HEK293 (cell line): Measurements from ENCODE around the gene ELAPOR1.
A peak's percentile ranks its signal among the peaks of the same experiment; 100 is the strongest.

ENCODE experiments used
- CTCF ChIA-PET: fragments of 350-600 bp; formaldehyde crosslinking; extraction: SDS; loops from one replicate; lab custom pipeline; 2021; ENCODE audit warnings: antibody characterized with exemption; lab: Yijun Ruan, JAX
- POLR2A ChIA-PET: fragments of 300-600 bp; formaldehyde crosslinking; extraction: SDS; loops from one replicate; lab custom pipeline; 2020; ENCODE audit warnings: antibody characterized with exemption, inconsistent platforms; lab: Yijun Ruan, JAX
- H3K27ac ChIP-seq: fragments of 200-500 bp; sonication (Bioruptor generic); 2 replicates; pipeline ENCODE4 v1.5.1; 2014; ENCODE audit warnings: low read depth, low read length, control low read depth, inconsistent platforms; ENCODE audit errors: extremely low read depth
- H3K36me3 ChIP-seq, 2 experiments: fragments of 200-500 bp in 1 of 2; sonication (Bioruptor generic) in 1 of 2; 1 replicate in 1 of 2; 2 replicates in 1 of 2; pipeline ENCODE4 v1.5.1; 2014 to 2017; ENCODE audit warnings: inconsistent platforms in 2 of 2, low read length in 2 of 2; ENCODE audit not compliant: control insufficient read depth in 2 of 2, insufficient read depth in 1 of 2
- H3K4me1 ChIP-seq: fragments of 200-500 bp; sonication (Bioruptor generic); 2 replicates; pipeline ENCODE4 v1.5.1; 2014; ENCODE audit warnings: mild to moderate bottlenecking, low read length, inconsistent platforms; ENCODE audit not compliant: control insufficient read depth, insufficient read depth
- H3K4me3 ChIP-seq: 2 replicates; pipeline ENCODE4 v1.5.1; 2011; ENCODE audit warnings: low read depth, mild to moderate bottlenecking, control low read depth, low read length, moderate library complexity
- H3K9me3 ChIP-seq: fragments of 200-500 bp; sonication (Bioruptor generic); 2 replicates; pipeline ENCODE4 v1.5.1; 2014; ENCODE audit warnings: low read depth, low read length, inconsistent platforms; ENCODE audit not compliant: control insufficient read depth, insufficient read depth
- SCRT2 ChIP-seq: fragments of 450-650 bp; formaldehyde crosslinking; IDR thresholded peaks from 2 replicates; pipeline ENCODE4 v1.5.1; 2016; ENCODE audit warnings: missing biosample characterization, missing genetic modification characterization
- SP7 ChIP-seq: fragments of 450-650 bp; formaldehyde crosslinking; IDR thresholded peaks from 2 replicates; pipeline ENCODE4 v1.5.1; 2016; ENCODE audit warnings: missing biosample characterization, missing genetic modification characterization
- ZFP69B ChIP-seq: fragments of 450-650 bp; formaldehyde crosslinking; IDR thresholded peaks from 2 replicates; pipeline ENCODE4 v1.5.1; 2016; ENCODE audit warnings: missing biosample characterization, missing genetic modification characterization
- ZNF121 ChIP-seq: fragments of 450-650 bp; formaldehyde crosslinking; IDR thresholded peaks from 2 replicates; pipeline ENCODE4 v1.5.1; 2016; ENCODE audit warnings: missing biosample characterization, missing genetic modification characterization
- ZNF16 ChIP-seq: fragments of 450-650 bp; formaldehyde crosslinking; IDR thresholded peaks from 2 replicates; pipeline ENCODE4 v1.5.1; 2016; ENCODE audit warnings: low read depth, missing biosample characterization, missing genetic modification characterization
- ZNF2 ChIP-seq: fragments of 450-650 bp; formaldehyde crosslinking; IDR thresholded peaks from 2 replicates; pipeline ENCODE4 v1.5.1; 2016; ENCODE audit warnings: missing biosample characterization, missing genetic modification characterization
- ZNF211 ChIP-seq: fragments of 450-650 bp; formaldehyde crosslinking; IDR thresholded peaks from 2 replicates; pipeline ENCODE4 v1.5.1; 2016; ENCODE audit warnings: low read depth, missing biosample characterization, missing genetic modification characterization
- ZNF239 ChIP-seq: fragments of 450-650 bp; formaldehyde crosslinking; IDR thresholded peaks from 2 replicates; pipeline ENCODE4 v1.5.1; 2016; ENCODE audit warnings: missing biosample characterization, missing genetic modification characterization
- ZNF24 ChIP-seq: fragments of 450-650 bp; formaldehyde crosslinking; IDR thresholded peaks from 2 replicates; pipeline ENCODE4 v1.5.1; 2016; ENCODE audit warnings: missing biosample characterization, missing genetic modification characterization
- ZNF324 ChIP-seq: fragments of 450-650 bp; formaldehyde crosslinking; IDR thresholded peaks from 2 replicates; pipeline ENCODE4 v1.5.1; 2016; ENCODE audit warnings: missing biosample characterization, missing genetic modification characterization
- ZNF350 ChIP-seq: fragments of 450-650 bp; formaldehyde crosslinking; IDR thresholded peaks from 2 replicates; pipeline ENCODE4 v1.5.0; 2017; ENCODE audit warnings: missing biosample characterization, mild to moderate bottlenecking, missing genetic modification characterization
- ZNF366 ChIP-seq: fragments of 450-650 bp; formaldehyde crosslinking; conservative IDR thresholded peaks from 2 replicates; pipeline ENCODE4 v1.5.1; 2016; ENCODE audit warnings: missing biosample characterization, missing genetic modification characterization
- ZNF404 ChIP-seq: fragments of 450-650 bp; formaldehyde crosslinking; IDR thresholded peaks from 2 replicates; pipeline ENCODE4 v1.5.1; 2017; ENCODE audit warnings: missing biosample characterization, missing genetic modification characterization
- ZNF423 ChIP-seq: fragments of 450-650 bp; formaldehyde crosslinking; IDR thresholded peaks from 2 replicates; pipeline ENCODE4 v1.5.1; 2016; ENCODE audit warnings: missing biosample characterization, missing genetic modification characterization
- ZNF426 ChIP-seq: fragments of 450-650 bp; formaldehyde crosslinking; IDR thresholded peaks from 2 replicates; pipeline ENCODE4 v1.5.1; 2017; ENCODE audit warnings: missing biosample characterization, missing genetic modification characterization, mild to moderate bottlenecking, inconsistent platforms, moderate library complexity
- ZNF544 ChIP-seq: fragments of 450-650 bp; formaldehyde crosslinking; IDR thresholded peaks from 2 replicates; pipeline ENCODE4 v1.5.0; 2017; ENCODE audit warnings: missing biosample characterization, missing genetic modification characterization
- ZNF658 ChIP-seq: fragments of 450-650 bp; formaldehyde crosslinking; IDR thresholded peaks from 2 replicates; pipeline ENCODE4; 2016; ENCODE audit warnings: missing biosample characterization, missing genetic modification characterization
- ZNF777 ChIP-seq: fragments of 450-650 bp; formaldehyde crosslinking; IDR thresholded peaks from 2 replicates; pipeline ENCODE4 v1.5.1; 2017; ENCODE audit warnings: missing biosample characterization, missing genetic modification characterization, borderline replicate concordance
- TF ChIP-seq, protein P1 (sequence below): fragments of 450-650 bp; formaldehyde crosslinking; IDR thresholded peaks from 2 replicates; pipeline ENCODE4 v1.5.1; 2016; ENCODE audit warnings: missing biosample characterization, missing genetic modification characterization
- TF ChIP-seq, protein P2 (sequence below): fragments of 450-650 bp; formaldehyde crosslinking; IDR thresholded peaks from 2 replicates; pipeline ENCODE4 v1.5.1; 2017; ENCODE audit warnings: missing biosample characterization, mild to moderate bottlenecking, missing genetic modification characterization, moderate library complexity
- TF ChIP-seq, protein P3 (sequence below): sonication (generic); formaldehyde crosslinking; IDR thresholded peaks from 2 replicates; pipeline ENCODE4 v1.8.1; 2022; ENCODE audit warnings: mild to moderate bottlenecking, moderate library complexity, missing genetic modification reagents
- TF ChIP-seq, protein P4 (sequence below): fragments of 450-650 bp; formaldehyde crosslinking; IDR thresholded peaks from 2 replicates; pipeline ENCODE4 v1.5.1; 2016; ENCODE audit warnings: missing biosample characterization, missing genetic modification characterization
- TF ChIP-seq, protein P5 (sequence below): fragments of 450-650 bp; formaldehyde crosslinking; IDR thresholded peaks from 2 replicates; pipeline ENCODE4 v1.5.1; 2016; ENCODE audit warnings: missing biosample characterization, missing genetic modification characterization
- TF ChIP-seq, protein P6 (sequence below): fragments of 450-650 bp; formaldehyde crosslinking; IDR thresholded peaks from 2 replicates; pipeline ENCODE4 v1.5.1; 2016; ENCODE audit warnings: missing biosample characterization, missing genetic modification characterization

Gene ELAPOR1

DNA sequence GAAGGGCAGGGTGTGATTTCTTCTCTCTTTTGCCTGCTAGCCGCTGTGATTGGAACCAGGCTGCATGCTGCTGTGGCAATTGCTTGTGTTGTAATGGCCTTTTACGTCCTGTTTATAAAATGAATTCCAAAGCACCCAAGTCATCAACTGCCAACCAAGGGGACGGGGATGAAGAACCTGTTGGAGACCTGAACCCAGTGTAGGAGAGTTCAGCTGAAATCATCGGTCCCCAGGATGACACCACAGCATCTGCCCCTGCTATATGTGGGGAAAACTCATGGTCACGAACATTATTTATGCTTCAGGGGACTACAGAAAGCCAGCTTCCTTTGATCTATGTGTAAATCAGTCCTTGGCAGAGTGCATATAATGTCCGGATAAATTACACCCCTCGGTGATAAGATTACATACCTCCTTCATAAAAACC is 19.5 kb upstream of the ELAPOR1 start:
- H3K36me3 ChIP-seq, result peaks cover 3 to 28% of the 10 kb centered on the region in 2 experiments; a peak in 2 of 3 replicates
- ChIA-PET CTCF (no interaction called here), POLR2A (interaction anchor here (1.1 kb wide), 1 partner anchor 19 kb away, joined by 4 read pairs; the partner anchor contains the start of gene TAF13)
- no peaks in the 10 kb centered on the region for H3K9me3 ChIP-seq
- no peak overlapping the region for H3K4me3 ChIP-seq
- no peaks in the 10 kb centered on the region for H3K4me1 ChIP-seq
- H3K27ac ChIP-seq, result no peak overlapping the region
- no peak for TF ChIP-seq ZNF423 (tag by site-specific recombination)
- no peak for TF ChIP-seq ZNF658 (tag by site-specific recombination)
- peak; percentile 98 for TF ChIP-seq SCRT2 (tag by site-specific recombination)
- no peak for TF ChIP-seq ZNF404
- no peak for TF ChIP-seq ZNF2 (tag by site-specific recombination)
- no peak for TF ChIP-seq ZNF350 (tag by site-specific recombination)
- TF ChIP-seq, protein P1, sequence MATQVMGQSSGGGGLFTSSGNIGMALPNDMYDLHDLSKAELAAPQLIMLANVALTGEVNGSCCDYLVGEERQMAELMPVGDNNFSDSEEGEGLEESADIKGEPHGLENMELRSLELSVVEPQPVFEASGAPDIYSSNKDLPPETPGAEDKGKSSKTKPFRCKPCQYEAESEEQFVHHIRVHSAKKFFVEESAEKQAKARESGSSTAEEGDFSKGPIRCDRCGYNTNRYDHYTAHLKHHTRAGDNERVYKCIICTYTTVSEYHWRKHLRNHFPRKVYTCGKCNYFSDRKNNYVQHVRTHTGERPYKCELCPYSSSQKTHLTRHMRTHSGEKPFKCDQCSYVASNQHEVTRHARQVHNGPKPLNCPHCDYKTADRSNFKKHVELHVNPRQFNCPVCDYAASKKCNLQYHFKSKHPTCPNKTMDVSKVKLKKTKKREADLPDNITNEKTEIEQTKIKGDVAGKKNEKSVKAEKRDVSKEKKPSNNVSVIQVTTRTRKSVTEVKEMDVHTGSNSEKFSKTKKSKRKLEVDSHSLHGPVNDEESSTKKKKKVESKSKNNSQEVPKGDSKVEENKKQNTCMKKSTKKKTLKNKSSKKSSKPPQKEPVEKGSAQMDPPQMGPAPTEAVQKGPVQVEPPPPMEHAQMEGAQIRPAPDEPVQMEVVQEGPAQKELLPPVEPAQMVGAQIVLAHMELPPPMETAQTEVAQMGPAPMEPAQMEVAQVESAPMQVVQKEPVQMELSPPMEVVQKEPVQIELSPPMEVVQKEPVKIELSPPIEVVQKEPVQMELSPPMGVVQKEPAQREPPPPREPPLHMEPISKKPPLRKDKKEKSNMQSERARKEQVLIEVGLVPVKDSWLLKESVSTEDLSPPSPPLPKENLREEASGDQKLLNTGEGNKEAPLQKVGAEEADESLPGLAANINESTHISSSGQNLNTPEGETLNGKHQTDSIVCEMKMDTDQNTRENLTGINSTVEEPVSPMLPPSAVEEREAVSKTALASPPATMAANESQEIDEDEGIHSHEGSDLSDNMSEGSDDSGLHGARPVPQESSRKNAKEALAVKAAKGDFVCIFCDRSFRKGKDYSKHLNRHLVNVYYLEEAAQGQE (tag by site-specific recombination), result no peak
- TF ChIP-seq ZNF121 (tag by site-specific recombination), result no peak
- TF ChIP-seq, protein P2, sequence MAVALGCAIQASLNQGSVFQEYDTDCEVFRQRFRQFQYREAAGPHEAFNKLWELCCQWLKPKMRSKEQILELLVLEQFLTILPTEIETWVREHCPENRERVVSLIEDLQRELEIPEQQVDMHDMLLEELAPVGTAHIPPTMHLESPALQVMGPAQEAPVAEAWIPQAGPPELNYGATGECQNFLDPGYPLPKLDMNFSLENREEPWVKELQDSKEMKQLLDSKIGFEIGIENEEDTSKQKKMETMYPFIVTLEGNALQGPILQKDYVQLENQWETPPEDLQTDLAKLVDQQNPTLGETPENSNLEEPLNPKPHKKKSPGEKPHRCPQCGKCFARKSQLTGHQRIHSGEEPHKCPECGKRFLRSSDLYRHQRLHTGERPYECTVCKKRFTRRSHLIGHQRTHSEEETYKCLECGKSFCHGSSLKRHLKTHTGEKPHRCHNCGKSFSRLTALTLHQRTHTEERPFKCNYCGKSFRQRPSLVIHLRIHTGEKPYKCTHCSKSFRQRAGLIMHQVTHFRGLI (tag by site-specific recombination), result no peak
- TF ChIP-seq ZNF24 (tag by site-specific recombination), result peak; percentile 63
- TF ChIP-seq, protein P3, sequence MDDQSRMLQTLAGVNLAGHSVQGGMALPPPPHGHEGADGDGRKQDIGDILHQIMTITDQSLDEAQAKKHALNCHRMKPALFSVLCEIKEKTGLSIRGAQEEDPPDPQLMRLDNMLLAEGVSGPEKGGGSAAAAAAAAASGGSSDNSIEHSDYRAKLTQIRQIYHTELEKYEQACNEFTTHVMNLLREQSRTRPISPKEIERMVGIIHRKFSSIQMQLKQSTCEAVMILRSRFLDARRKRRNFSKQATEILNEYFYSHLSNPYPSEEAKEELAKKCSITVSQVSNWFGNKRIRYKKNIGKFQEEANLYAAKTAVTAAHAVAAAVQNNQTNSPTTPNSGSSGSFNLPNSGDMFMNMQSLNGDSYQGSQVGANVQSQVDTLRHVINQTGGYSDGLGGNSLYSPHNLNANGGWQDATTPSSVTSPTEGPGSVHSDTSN, result no peak
- no peak for TF ChIP-seq ZNF324 (tag by site-specific recombination)
- TF ChIP-seq, protein P4, sequence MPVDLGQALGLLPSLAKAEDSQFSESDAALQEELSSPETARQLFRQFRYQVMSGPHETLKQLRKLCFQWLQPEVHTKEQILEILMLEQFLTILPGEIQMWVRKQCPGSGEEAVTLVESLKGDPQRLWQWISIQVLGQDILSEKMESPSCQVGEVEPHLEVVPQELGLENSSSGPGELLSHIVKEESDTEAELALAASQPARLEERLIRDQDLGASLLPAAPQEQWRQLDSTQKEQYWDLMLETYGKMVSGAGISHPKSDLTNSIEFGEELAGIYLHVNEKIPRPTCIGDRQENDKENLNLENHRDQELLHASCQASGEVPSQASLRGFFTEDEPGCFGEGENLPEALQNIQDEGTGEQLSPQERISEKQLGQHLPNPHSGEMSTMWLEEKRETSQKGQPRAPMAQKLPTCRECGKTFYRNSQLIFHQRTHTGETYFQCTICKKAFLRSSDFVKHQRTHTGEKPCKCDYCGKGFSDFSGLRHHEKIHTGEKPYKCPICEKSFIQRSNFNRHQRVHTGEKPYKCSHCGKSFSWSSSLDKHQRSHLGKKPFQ (tag by site-specific recombination), result no peak
- 0 out of 2 replicates have a peak, but pooled peaks have one; percentile 17 for TF ChIP-seq ZNF239 (tag by site-specific recombination)
- TF ChIP-seq, protein P5, sequence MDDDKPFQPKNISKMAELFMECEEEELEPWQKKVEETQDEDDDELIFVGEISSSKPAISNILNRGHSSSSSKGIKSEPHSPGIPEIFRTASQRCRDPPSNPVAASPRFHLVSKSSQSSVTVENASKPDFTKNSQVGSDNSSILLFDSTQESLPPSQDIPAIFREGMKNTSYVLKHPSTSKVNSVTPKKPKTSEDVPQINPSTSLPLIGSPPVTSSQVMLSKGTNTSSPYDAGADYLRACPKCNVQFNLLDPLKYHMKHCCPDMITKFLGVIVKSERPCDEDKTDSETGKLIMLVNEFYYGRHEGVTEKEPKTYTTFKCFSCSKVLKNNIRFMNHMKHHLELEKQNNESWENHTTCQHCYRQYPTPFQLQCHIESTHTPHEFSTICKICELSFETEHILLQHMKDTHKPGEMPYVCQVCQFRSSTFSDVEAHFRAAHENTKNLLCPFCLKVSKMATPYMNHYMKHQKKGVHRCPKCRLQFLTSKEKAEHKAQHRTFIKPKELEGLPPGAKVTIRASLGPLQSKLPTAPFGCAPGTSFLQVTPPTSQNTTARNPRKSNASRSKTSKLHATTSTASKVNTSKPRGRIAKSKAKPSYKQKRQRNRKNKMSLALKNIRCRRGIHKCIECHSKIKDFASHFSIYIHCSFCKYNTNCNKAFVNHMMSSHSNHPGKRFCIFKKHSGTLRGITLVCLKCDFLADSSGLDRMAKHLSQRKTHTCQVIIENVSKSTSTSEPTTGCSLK (tag by site-specific recombination), result no peak
- TF ChIP-seq ZNF211 (tag by site-specific recombination), result no peak
- TF ChIP-seq ZNF426 (tag by site-specific recombination), result no peak
- 0 out of 2 replicates have a peak, but pooled peaks have one; percentile 26 for TF ChIP-seq ZFP69B (tag by site-specific recombination)
- TF ChIP-seq, protein P6, sequence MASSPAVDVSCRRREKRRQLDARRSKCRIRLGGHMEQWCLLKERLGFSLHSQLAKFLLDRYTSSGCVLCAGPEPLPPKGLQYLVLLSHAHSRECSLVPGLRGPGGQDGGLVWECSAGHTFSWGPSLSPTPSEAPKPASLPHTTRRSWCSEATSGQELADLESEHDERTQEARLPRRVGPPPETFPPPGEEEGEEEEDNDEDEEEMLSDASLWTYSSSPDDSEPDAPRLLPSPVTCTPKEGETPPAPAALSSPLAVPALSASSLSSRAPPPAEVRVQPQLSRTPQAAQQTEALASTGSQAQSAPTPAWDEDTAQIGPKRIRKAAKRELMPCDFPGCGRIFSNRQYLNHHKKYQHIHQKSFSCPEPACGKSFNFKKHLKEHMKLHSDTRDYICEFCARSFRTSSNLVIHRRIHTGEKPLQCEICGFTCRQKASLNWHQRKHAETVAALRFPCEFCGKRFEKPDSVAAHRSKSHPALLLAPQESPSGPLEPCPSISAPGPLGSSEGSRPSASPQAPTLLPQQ (tag by site-specific recombination), result 0 out of 2 replicates have a peak, but pooled peaks have one; percentile 41
- TF ChIP-seq ZNF366 (tag by site-specific recombination), result peak; percentile 61
- no peak for TF ChIP-seq ZNF777 (tag by site-specific recombination)
- TF ChIP-seq ZNF16 (tag by site-specific recombination), result no peak
- no peak for TF ChIP-seq ZNF544 (tag by site-specific recombination)
- peak; percentile 93 for TF ChIP-seq SP7 (tag by site-specific recombination)
